Retinal pigment epithelial cell (primary cell): ENCODE data around the gene HCLS1.

ENCODE experiments used
- DNase-seq: peaks from one replicate; pipeline ENCODE4 v3.0.0-alpha.2; 2010; ENCODE audit warnings: low read depth
- H3K4me3 ChIP-seq: 2 replicates; pipeline ENCODE4 v1.5.1; 2011; ENCODE audit warnings: mild to moderate bottlenecking, low read length, control low read depth, moderate library complexity
- CTCF ChIP-seq: conservative IDR thresholded peaks from 2 replicates; pipeline ENCODE4 v1.5.1; 2011; ENCODE audit warnings: low read depth, low read length, control low read depth, inconsistent platforms

The HCLS1 gene

GRCh38 chr3:121660356-121661171 lies at the start of gene HCLS1:
Gene HCLS1, minus strand, starts transcription at chr3:121660903. Its CDS starts 2,556 bp downstream, at chr3:121658347.
- DNase-seq: no peak
- no peak for TF ChIP-seq CTCF
- no peak within 1 kb of the TSS for H3K4me3 ChIP-seq

DNA sequence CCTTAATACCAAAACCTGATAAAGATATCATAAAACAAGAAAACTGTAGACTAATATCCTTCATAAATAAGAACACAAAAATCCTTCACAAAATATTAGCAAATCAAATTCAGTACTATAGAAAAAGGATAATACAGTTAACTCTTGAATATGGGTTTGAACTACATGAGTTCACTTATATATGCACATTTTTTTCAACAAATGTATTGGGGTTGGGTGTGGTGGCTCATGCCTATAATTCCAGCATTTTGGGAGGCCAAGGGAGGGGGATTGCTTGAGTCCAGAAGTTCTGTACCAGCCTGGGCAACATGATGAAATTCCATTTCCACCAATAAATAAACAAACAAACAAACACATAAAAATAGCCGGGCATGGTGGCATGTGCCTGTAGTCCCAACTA lies 49.6 kb upstream of the HCLS1 start:
- TF ChIP-seq CTCF: no peak
- no peak overlapping the region for H3K4me3 ChIP-seq
- no peak for DNase-seq

DNA sequence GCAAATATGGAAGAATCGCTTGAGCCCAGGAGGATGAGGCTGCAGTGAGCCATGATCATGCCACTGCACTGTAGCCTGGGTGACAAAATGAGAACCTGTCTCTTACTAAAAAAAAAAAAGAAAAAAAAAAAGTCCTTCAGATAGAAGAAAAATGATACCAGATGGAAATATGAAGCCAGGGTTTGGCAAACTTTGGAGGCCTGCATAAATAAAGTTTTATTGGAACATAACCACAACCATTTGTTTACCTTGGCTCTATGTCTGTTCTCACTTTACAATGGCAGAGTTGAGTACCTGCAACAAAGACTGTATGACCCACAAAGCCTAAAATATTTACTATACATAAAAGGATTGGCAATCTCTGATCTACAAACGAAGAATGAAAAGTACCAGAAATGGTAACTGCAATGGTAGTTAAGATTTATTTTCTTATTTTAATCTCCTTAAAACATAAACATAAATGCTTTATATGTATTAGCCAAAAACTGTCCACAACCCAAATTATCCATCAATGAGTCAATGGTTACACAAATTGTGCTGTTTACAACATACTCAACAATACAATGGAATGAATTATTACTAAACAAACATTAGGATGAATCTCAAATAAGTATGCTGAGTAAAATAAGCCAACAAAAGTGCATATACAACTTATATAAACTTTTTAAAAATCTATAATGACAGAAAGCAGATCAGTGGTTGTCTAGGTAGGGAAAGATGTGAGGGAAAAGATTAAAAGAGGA lies 47.0 kb upstream of the HCLS1 start:
- no peak overlapping the region for H3K4me3 ChIP-seq
- no peak for TF ChIP-seq CTCF
- no peak for DNase-seq

DNA sequence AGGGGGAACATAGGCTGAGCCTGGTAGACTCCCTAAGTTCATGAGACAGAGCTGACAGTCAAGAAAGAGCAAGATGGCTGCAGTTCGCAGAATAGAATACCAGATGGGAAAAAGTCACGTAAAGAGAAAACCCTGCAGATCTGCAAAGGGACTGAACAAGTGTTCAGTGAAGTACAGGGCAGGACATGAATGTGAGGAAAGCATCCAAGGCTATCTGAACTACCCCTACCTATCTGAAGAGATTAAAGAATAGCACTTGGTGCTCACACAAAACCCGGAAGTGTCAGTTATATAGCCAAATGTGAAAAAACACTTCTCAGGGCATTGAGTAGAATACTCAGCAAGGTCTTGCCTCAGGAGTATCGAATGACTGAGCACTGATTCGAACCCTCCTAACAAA lies 44.8 kb upstream of the HCLS1 start:
- TF ChIP-seq CTCF: no peak
- no peak overlapping the region for H3K4me3 ChIP-seq
- no peak for DNase-seq

GRCh38 chr3:121703973-121704372 lies 43.3 kb upstream of the HCLS1 start:
- TF ChIP-seq CTCF: no peak
- no peak overlapping the region for H3K4me3 ChIP-seq

DNA sequence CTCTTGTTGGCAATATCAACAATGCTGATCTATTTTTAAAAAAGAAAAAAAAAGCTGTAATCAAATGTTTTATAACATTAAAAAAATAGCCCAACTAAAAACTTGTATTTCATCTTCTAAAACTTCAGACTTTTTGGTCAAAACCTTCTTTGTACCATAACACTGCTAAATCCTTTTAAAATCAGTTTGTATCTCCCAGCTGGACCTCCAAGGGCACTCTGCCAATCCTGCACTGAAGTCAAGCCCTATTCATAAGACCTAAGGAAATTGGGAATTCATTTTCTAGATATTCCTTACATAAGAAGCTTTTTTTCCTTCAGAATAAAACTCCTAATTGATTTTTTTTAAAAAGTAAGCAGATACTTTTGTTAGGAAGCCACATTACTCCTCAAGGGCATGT lies 38.2 kb upstream of the HCLS1 start:
- no peak for DNase-seq
- no peak overlapping the region for H3K4me3 ChIP-seq
- no peak for TF ChIP-seq CTCF

More at GRCh38 chr3:121703973-121704372, 43.3 kb upstream of the HCLS1 start:
- DNase-seq: no peak

DNA sequence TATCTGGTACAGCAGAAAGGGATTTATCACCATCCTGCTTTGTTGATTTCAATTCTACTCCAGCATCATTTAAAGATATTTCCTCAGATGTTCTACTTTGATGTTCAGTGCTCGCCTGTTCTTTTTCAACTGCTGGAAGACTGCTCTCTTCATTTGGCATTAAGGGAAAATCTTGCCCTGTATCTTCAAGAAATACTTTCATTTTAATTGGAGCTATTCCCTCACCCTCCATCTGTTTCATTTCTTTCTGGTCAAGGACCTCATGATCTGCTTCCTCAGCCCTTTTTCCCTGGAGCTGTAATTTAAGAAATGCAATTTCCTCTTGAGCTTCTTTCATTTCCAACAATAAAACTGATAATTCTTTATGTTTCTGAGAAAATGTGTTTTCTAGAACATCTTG lies 37.8 kb upstream of the HCLS1 start:
- no peak for TF ChIP-seq CTCF
- no peak for DNase-seq
- H3K4me3 ChIP-seq: no peak overlapping the region
